HK-2 (cell line): Measurements from ENCODE around the gene MTM1.

Experiments
- DNase-seq: peaks from one replicate; pipeline ENCODE4 v3.0.0-alpha.2; 2018; ENCODE audit not compliant: unreplicated experiment

Gene MTM1

DNA sequence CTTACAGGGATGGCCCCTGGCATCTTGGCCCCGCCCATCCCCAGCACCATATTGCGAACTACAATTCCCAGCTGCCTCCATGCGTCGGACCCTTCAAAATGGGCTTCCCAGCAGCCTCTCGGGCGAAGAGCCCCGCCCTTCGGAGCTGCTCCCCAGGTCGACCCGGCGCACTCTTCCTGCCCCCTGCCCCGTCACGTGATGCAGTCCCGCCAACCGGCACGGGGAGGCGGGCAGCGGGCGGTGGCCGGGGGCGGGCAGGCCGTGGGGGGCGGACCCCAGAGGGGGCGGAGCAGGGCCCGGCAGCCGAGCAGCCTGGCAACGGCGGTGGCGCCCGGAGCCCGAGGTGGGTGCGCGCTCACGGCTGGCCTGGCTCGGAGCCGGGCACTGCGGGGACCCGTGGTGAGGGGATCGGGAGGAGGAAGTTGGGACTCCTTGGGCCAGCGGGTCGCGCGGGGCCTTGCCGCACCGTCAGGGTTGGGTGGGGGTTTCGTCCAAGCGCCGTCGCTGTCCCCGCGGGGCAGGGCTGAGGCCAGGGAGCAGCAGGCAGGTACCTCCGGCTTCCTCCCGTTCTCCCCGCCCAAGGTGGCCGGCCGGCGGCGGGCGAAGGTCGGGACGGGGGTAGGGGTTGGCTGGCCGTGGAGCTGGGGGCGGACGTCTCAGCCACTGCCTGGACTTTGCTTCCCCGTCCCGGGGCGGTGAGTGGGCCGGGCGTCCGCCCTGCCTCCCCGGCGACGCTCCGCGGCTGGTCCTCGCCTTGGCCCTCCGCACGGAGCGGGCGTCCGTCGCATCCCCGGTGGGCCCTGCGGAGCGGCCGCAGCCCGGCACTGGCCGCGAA is at the start of gene MTM1:
Gene MTM1, plus strand, starts transcription at position 302 of the 835 bp plus-strand sequence. CDS start 23,994 bp downstream, outside the sequence.
- peak; percentile 93 for DNase-seq

DNA sequence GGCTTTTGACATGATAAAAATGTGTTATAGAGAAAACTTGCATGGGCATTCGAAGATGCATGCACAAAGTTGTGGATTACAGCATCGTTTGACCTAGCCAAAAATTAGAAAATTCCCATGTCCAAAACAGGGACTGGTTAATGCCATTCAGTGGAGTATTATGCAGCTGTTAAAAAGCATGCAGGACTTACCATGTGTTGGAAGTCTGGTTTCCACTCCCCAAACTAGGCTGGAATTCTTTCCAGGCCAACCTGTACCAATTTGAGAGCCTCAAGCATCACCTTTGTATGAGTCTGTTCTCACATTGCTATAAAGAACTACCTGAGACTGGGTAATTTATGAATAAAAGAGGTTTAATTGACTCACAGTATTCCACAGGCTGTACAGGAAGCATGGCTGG is 45.9 kb upstream of the MTM1 start:
- no peak for DNase-seq

DNA sequence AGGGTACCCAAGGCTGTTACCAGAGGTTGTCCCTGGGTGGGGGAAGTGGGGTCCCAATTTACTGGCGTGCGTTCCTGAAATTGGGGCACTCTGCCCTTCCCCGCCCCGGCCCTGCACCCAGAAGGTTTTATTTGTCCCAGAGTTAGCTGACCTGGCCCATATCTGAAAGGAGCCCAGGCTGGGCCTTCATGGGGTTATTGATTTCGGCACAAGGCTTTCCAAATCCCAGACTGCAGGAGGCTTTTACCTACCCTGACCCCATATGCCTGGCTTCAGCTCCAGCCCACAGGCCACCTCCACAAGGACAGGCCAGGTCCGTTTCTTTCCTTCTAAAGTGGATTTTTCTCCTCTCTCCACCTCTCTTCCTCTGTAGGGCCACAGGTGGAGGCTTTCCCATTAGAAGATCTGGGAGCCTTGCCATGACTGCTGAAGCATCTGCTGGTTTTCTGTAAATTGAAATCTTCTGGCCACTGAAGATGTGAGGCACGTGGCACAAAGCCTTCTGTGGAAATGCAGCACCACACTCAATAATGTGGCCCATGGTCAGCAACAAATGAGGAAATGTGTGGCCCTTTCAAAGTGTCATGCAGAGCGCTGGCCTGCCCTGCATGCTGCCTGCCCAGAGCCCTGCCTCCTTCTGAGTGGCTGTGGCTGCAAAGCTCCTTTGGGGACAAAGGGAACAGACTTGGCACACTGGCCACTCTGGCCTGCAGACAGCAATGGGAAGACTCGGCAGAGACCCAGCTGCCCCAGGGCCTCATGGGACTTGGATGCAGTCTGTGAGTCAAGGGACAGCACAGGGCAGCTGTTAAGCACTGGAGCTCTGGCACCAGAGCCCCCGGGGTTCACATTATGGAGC is 43.1 kb upstream of the MTM1 start:
- DNase-seq: no peak

DNA sequence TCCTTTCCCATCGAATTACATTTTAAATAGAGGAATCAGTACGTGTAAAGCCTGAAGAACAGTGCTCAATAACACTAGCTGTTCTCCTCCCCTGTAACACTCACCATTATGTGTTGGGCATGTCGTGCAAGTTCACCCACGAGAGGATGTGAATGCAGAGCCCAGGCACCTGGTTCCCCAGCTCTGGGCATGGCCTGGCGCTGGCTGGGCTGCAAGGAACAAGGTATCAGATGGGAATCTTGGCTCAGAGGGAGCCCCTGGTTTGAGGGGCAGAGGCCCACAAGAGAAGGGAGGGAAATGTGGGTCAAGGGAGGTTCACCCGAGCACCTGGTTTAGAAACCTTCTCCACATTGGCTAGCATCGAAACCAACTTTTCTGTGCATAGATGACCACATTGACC is 41.7 kb upstream of the MTM1 start:
- DNase-seq: no peak

DNA sequence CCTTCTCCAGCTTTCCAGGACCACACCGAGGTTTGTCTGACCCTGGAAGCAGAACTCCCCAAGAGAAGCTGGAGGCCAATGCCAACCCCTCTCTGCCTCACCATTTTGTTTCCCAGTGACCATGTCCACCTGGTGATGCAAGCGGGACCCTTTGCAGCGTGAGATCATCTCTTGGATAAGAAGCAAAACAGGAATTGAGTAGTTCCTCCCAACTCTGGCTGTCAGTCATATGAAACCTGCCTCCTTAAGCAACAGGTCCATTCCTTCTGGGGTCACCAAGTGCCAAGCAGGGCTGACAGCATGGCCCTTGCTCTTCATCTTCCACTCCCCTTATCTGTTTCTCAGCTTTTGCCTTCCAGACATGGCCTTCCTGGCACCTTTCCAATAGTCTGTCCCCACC is 41.3 kb upstream of the MTM1 start:
- DNase-seq: no peak

DNA sequence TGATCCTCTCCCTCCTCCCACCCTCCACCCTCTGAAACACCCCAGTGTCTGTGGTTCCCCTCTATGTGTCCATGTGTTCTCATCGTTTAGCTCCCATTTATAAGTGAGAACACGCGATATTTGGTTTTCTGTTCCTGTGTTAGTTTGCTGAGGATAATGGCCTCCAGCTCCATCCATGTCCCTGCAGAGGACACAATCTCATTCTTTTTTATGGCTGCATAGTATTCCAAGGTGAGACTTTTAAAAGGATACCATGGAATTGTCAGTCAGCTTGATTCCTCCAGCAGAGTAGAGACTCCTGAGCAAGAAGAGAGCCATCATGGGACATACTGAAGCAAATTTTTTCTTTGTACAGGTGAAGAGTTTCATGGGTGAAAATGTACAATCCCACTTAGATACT is 38.8 kb upstream of the MTM1 start:
- DNase-seq: no peak

DNA sequence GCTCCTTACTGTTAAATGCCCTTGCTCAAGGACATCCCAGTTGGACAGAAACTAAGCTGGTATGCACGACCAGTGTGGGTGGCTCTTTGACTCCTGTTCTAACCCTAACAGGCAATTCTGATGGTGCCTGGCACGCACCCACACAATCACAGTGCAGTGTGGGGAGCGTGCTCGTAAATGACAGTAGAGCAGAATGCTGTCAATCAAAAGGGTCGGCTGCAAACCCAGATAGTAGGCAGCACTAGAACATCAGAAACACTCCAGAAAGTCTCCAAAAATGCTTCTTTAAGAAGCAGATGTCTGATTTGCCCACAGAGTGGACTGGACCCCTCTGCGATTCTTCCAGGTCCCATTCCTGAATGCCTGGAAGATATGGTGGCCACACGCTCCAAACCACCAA is 37.6 kb upstream of the MTM1 start:
- DNase-seq: no peak

DNA sequence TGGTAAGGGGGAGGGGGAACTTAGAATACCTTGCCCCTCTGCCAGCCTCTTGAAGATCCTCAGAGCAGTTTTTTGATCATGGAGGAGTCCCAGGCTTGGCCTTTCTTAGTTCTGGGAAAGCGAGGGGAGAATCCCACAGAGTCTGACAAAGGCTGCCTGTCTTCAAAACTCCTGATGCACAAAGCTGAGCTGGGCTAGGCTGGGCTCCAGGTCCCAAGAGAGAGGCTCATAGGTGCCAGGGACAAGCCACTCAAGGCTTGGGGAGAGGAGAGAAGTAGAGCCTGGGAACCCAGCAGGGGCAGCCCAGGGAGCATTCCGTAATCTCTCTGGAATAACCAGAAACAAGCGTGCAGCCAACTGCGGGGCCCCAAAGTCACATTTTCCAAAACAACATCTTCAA is 37.0 kb upstream of the MTM1 start:
- no peak for DNase-seq

DNA sequence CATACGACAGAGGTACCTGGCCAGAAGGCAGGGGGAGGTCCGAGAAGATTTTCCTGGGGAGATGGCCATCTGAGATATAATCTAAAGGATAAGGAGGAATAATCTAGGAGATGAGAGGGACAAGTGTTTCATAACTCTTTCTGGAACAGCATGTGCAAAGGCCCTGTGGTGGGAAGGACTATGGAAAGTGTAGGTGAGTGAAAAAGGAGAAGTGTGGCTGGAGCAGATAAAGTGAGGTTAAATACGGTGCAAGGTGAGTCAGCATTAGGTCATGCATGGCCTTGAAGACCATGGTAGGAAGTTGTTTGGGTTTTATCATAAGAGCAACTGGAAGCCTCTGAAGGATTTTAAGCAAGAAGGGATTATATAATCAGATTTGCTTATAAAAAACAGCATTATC is 34.6 kb upstream of the MTM1 start:
- DNase-seq: no peak

DNA sequence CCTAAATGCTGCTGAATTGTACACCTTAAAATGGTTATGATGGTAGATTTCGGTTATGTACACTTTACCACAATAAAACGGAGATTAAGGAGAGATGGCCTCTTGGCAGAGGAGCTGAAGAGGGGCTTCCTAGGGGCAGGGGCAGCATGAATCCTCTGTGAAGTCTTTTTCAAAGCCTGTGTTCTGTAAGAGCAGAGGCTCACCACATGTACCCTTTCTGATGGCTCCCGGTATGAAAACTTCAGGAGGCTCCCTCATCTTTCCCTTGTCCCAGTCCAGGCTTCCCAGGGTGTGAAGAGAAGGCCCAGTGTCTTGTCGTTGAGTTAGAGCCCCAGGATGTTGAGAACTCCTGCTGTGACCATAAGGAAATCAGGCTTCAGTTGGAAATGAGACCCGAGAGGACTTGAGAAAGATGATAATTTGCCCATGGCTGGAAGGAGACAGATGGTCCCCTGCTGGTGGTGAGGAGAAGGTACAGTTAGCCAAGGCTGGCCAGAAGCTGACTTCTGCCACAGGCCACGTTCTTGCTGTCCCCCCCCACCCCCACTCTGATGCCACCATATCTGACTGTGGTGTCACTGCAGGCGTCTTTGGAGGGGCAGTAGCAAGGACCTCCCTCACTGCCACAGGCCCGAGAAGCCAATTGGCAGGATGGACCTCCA is 31.8 kb upstream of the MTM1 start:
- DNase-seq: no peak

DNA sequence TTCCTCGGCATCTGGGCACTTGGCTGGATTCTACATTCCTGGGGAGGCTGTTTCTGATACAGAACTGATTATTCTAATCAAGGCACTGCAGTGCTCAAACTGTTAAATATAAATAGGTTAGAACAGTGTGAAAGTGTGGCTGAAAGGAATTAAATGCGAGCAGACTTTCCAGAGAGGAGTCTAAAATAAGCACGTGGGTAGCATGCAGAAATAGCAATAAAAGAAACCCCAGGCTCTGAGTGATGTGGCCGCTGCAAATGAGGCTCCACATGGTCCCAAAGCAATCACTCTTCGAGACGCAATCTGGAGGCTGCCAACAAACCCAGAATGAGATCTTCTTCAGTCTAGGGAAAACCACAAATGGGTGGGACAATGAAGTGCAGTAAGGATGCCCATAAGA is 30.6 kb upstream of the MTM1 start:
- DNase-seq: no peak

DNA sequence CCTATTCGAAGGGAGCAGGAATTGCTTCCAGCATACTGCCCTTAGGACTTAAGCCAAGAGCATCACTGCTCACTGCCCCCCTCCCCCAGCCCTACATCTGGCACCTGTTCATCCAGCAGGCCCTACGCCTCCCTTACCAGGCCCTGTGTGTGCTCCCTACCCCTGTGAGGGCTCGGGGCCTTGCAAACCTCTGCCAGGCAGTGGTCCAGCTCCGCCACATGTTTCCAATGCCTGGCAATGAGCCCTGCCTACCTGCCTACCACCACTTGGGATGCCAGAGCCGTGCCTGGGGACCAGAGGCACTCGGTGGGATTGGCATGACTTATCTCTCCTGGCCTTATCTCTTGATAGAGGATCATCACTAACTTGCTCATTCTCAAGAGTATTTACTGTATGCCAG is 27.5 kb upstream of the MTM1 start:
- no peak for DNase-seq

DNA sequence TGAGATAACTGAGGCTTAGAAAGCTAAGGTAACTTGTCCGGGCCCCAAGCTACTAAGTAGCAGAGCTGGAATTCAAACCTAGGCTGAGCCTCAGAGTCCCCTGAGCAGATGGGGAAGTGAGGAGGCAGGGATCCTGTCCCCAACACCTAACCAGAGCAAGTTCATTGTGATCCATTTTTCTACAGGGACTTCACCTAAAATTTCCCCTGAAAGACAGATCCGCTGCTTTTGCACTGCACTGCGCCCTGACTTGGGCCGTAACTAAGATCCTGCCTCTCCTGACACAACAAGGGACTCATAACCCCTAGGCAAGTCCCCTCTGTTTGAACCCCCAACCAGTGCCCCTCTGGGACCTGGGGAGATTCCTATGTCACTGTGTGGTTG is 25.6 kb upstream of the MTM1 start:
- DNase-seq: no peak

DNA sequence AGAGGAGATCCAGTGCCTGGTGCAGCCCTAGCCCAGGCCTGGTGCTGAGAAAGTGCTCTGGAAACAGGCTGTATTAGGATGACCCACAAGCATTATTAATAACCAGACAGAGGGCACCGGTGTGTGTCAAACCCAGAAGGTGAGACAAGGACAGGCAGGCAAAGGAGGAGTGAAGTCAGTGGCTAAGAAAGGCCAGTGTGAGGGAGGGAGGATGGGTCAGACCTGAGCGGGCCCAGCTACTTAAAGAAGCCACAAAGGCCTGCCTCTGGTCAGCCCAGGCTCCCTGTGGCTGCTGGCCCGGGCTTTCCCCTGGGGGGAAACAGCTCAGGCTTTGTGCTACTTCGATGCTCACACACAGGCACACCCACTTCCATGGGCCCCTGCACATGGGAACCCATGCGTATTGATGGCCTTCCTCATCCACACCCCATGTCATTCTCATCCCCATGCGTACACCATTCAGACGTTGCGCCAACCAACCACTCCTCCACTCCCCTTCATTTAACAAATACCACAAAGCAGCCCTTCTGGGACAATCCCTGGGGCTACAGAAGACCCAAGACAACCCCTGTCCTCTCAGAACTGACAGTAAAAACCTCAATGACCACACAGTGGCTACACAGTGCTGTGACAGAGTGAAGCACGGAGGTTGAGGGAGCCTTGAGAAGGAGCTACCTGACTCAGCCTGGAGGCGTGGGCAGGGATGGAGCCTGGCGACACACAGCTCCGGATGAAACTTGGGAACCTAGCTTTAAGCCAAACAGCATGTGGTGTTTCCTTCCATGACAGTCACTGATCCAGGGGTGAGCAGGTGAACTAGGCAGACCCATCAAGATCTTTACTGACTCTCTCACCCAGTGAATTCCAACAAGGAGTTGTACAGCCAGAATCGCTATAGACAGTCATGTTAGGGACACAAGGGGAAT is 24.9 kb upstream of the MTM1 start:
- DNase-seq: peak; percentile 32

DNA sequence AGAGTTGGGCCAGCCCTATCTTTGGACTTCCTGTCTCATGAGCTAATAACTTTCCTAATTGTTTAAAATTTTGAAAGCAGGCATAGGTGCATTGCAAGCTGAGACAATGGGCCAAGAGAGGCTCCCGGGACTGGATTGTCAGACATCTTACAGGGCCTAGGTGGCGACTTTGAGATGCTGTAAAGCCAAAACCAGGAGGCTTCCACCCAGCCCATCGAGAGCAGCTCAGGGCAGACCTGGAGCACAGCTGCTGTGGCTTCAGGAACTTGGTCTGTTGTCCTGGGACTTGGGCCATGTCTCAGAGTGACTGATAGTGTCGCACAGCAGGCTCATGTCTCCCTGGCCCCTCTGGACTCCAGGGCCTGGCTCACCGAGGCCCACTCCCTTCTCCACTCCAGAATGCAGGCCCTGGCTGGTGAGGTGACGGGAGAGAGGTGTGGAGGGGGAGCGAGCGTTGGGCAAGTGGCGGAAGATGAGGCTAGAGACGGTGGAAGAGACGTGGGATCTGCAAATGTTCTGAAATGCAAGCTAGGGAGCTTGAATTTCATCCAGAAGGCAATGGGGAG is 24.1 kb upstream of the MTM1 start:
- no peak for DNase-seq

DNA sequence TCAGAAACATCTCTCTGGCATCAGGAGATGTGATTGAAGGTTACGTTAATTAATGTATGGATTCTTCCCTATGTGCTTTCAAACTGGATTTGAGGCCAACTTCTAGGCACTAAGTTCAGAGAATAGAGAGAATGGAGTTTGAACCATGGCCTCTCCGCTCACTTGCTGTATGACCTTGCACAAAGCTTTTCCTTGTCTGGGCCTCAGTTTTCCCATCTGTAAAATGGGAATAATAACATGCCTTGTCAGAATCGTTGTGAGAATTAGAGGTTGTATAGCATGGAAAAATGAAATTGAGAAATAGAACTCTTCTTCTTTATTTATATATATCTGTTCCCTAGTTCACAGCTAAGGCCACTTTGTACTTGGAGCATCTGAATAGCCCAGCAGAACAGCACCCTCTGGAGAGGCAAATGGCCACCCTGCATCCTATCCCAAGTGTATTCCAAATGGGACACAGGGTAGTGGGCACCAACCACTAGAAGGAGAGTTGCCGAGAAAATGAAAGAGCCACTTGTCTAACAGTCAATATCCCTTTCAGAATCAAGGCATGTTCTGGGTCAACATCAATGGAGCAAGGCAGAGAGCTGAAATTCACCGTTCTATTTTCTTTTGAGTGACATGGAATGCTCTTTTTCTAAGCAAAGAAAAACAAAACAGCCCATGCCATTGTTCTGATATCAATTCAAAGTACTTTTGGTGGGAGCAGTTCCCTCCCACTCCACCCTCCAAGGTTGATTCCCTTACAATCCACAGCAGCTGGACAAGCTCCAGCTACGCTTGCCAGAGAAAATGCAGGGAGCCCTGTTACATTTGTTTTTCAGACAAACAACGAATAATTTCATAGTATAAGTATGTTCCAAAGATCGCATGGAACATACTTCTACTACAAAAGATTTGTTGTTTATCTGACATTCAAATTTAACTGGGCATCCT is 23.3 kb upstream of the MTM1 start:
- DNase-seq: no peak

DNA sequence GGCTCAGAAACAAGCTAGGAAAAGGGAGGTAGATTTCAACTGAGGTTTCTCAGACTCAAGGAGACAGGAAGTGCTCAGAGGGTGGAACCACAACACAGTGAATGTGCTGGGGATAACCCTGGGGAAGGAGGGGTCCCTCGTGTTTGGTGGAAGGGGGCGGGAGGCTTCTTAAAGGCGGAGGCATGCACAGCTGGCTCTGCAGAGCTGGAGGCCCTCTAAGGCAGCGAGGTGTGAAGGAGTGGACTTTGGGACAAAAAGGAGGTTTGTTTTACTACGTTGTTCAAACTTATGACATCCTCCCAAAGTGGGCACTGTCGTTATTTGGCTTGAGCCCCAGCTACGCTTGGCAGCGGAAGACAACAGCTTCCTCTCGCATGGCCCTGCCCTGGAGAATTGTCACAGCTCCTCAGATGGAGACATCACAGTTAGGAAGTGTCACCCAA is 21.7 kb upstream of the MTM1 start:
- DNase-seq: no peak

DNA sequence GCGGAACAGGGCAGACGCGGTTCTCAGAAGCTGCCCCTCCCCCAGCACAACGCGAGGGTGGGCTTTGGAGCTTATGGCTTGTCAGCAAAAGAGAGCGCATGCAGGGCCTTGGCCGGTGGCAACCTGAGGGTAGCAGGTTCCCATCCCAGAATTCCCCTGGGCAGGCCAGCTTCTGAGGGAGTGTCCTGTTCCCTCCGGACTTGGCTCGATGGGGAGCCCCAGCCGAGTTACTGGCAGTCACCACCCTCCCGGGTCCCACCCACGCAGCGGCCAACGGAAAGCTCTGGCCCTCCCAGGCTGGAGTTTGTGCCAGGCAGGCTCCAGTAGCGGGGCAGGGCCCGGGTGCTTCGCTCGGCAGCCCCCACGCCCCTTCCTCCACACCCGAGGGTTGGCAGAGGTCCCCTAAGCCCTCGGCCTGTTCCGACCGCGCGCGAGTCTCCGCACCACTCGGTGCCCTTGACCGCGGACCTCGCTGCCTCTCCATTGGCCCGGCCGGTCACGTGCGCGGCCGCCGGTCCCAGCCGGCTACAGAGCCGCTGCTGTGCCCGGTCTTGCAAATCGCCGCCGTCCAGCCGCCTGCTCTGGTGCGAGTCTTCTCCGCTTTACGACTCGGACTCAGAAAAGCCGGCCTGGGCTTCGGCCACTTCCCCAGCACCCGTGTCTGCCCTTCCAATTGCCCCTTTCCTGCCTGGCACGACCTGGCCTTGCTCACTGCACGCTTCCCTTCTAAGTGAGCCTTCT is 20.9 kb upstream of the MTM1 start:
- DNase-seq: peak; percentile 70

DNA sequence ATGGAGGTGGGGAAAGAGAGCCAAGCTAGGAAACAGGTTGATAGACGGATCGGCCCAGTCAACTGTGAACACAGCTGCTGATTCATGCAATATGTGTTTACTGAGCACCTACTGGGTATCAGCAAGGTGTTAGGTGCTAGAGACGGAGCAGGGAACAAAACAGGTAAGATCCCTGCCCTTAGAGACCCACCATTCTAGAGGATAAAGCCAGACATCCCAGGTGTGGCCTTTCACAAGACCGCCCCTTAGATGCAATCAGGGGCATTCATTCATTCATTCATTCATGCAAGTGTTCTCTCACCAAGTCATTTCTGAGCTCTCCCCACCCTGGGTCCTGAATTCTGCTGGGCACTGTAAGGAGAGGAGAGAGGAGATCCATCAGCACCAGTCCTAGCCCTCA is 20.2 kb upstream of the MTM1 start:
- no peak for DNase-seq
